ENCODE results near the gene BRDT.
A peak's percentile ranks its signal among the peaks of the same experiment; 100 is the strongest.
"Not testable (repeated sequence)": the region's sequence is repeated elsewhere in the genome, so short reads cannot be mapped to it uniquely, and the experiment has no call there.

BRDT gene

DNA sequence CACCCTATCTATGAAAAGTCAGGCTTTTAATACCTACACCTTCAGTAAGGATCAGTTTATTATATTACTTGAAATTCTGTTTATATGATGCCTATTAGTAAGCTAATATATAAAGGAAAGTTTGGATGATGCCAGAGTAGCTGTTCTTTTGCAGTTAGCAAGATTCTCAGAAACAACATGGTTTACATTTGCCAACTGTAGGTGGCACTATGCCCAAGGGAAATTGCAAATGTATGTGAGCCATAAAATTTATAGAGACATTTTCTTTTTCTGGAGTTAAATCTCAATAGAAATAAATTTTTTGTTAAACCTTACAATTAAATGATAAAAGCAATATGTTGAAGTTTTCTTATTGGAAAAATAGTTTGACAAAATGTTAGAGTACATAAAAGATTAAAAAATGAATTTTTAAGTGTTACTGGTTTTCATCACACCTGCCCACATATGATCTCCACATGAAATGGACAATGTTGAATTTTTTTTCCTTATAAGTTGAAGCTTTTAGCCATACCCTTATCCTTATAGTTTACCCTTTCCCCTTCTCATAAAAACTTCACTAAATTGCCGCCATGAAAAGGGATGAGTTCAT lies 48.5 kb downstream of the BRDT start:
- peak; percentile 99 for FAIRE-seq

DNA sequence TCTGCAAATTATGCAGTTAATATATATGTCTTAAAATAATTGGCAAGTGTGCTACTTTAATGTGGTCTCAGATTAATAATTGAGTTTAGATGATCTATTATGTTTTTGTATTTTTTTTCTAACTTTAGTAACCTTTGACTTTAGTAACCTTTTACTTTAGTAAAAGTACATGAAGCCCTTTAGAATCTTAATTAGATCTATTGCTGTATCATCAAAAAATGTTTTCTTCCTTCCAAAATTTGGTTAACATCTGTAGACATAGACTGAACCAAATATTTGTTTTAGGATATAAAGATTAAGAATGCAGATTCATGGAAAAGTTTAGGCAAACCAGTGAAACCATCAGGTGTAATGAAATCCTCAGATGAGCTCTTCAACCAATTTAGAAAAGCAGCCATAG lies 54.9 kb downstream of the BRDT start:
- FAIRE-seq = no peak

DNA sequence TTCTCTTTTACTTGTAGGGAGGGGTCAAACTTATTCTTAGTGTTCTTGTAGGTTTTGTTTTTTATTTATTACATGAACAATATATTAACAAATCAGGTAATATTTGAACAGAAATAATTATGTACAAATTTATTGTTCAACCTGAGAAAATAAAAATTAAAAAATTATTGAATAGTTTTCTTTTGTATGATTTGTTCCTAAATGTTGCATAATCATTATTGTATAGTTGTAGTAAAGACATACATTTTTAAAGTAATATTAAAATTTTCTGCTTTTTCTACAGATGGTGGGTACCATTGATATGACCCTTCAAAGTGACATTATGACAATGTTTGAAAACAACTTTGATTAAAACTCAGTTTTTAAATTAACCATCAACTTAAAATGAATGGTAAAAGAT lies 64.7 kb downstream of the BRDT start:
- peak; percentile 84 for FAIRE-seq

DNA sequence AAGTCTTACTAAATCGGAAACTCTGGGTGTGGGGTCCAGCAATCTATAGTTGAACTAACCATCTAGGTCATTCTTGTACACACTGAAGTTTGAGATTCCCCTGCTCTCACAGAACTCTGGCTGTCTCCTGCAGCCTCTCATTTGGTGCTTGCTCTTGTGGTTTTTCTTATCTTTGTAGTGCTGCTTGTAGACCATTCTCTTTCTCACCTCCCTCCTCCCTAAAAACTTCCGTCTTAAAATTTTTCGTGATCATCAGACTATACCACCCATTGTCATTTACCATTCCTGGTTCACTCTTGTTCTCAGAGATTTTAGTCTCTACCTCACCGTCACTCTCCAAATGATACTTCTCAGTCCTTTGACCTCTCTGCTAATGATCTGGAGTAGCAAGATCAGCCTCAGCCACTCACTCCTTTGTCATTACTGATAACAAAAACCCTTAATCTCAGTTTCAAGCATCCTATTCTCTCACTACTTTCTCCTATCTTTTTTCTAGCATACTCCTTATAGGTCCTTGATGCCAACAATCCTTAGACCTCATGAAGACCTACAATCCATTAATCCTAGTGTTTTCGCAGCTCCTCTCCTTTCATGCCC lies 67.6 kb downstream of the BRDT start:
- FAIRE-seq = no peak

DNA sequence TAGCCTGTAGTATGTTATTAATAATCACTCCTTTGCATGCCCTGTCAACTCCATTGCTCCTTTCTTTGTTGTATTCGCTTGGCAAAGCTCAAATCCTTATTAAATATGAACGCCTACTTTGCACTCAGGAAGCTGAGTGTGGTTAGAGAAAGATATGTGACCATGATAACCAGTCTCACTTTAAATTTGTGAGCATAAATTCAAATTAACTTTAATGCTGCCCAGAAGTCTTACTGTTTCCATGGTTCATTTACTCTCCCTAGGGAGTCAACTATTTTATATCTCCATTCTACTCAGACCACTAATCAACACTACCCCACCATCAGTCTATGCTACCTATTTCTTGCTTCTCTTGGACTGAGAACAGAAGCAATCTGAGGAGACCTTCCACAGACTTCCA lies 68.5 kb downstream of the BRDT start:
- FAIRE-seq = no peak

DNA sequence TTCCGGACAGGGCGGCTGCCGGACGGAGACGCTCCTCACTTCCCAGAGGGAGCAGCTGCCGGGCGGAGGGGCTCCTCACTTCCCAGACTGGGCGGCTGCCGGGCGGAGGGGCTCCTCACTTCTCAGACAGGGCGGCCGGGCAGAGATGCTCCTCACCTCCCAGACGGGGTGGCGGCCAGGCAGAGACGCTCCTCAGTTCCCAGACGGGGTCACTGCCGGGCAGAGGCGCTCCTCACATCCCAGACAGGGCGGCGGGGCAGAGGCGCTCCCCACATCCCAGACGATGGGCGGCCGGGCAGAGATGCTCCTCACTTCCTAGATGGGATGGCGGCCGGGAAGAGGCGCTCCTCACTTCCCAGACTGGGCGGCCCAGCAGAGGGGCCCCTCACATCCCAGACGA lies 76.8 kb downstream of the BRDT start:
- FAIRE-seq = not testable (repeated sequence)

DNA sequence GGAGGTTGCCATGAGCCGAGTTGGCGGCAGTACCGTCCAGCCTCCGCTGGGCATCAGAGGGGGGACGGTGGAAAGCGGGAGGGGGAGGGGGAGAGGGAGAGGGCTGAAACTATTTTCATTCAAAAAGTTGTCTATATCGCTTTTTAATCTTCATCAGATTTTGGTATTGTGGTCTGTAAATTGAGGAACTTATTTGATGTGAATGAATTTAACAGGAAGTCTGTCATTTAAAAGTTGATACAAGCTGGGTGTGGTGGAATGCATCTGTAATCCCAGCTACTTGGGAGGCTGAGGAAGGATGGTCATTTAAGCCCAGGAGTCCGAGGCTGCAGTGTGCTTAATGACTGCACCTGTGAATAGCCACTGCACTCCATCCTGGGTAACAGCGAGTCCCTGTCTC lies 77.6 kb downstream of the BRDT start:
- FAIRE-seq = no peak

DNA sequence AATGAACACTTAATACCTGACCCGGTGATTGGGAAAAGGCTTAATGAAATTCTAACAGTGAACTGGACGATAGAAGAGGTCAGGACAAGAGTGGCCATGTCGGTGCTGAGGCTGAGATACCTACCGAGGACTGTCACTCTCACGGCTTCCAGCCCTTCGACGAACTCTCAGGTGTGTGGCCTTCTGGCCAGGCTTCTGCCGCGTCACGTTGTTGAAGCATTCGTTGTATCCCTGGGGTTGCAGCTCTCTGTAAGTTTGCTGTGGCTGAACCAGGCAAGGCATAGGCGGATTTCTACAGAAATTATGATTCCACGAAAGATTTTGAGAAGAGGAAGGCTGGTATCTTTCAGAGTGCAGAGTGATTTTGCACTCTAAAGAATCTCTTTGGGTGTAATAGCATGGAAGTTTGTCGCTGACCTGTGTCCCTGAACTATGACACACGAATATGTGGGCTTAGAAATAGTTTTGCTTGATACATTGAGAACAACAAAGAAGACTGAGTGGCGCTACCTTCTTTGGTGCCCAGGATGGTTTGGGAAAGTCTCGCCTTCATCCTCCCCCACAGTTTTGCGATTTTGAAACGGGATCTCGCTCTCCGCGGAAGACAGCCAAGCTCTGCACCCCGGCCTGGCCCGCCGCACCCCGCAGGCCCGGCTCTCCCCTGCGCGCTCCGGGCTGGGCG lies 80.2 kb downstream of the BRDT start:
- FAIRE-seq = no peak

DNA sequence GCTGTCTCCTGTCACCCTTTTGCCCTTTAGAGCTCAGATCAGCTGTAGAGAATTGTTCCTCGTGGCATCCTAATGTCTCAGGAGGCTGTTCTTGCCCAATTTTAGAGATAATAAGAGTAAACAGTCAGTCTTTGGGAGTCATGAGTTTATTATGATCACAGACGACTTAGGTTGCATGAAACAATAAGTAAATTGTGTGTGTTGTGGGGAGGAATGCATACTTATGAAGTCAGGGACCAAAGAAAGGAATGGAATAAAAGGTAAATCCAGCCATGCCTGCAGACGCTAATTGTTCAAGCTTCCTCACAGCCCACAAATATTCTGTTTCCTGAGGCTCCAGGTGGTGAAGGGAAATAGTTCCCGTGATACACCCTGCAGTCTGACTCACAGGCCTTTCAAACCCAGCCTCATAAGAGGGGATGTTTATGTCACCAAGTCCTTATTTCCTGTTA lies 81.5 kb downstream of the BRDT start:
- peak; percentile 99 for FAIRE-seq

DNA sequence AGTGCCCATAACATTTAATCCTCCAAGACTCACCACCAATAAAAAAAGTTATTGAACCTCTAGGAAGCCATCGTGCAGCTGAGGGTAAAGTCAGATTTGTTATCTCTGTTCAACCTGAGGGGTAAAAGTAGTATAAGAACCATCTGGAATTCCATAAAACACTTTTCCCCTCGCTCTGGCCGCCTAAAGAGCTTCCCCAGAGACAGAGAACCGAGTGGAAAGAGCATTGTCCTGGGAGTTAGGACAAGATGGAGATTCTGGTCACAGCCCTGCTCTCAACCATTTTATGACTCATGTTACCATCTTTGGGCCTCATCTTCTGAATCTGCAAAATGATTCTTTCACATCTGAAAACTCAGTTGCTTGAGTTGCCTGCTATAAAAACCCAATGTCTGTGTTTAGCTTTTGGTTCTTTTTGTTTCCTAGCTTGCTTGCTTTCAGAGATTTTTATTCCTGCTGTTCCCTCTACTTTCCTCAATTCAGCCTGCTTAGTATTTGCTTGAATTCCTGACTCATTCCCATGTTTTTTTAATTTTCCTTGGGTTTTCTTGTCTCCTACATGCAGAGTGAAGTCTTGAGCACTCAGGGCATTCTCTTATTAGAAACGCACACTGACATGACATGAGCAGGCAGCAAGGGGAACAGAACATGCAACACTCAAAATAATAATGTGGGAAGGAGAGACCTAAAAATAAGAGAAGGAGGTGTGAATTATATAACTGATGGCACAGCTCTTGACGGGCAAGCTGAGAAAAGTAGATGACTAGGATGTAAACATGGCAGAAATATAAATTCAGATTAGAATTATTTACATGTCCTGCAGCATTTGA lies 82.3 kb downstream of the BRDT start:
- FAIRE-seq = peak; percentile 51

DNA sequence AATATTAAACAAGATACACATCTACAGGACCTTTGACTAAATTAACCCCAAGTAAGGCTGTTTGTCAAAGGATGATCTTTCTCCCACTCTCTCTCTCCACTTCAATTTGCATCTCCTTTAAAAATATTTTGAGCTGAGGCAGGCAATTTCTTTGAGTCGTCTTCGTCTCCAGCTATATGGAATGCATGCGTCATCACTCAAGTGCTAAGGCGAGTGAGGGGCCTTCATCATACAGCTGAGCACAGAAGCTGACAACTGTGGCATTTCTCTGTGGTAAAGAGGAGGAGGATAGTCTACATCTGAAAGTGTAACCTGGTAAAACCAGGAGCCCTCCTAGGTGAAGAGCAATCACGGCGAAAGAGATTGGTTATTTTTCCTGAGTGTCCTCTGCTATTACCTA lies 88.2 kb downstream of the BRDT start:
- no peak for FAIRE-seq

DNA sequence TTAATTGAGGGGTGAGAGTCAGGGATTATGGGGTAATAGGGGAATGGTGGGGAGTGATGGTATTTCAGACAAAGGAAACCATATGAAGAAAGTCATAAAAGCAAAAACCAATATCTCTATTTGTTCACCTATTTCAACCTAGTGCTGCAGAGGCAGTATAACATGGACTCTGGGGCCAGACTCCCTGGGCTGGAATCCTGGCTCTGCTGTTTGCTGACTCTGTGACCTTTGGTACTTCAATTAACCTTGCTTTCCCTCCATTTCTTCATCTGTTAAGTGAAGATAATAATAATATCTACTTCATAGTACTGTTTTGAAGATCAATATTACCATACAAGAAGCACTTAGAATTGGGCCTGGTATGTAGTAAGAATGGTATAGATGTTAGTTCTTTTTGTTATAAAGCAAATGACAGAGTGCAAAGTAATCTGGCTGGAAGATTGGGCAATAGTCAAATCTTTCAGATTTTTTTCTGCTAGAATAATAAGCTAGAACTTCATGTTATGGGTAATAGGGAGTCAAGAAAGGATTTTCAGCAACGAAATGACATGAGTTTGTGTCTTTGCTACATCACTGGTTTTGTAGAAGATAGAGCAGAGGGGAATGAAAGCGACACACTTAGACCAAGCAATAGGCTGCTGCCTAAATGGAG lies 89.6 kb downstream of the BRDT start:
- no peak for FAIRE-seq

DNA sequence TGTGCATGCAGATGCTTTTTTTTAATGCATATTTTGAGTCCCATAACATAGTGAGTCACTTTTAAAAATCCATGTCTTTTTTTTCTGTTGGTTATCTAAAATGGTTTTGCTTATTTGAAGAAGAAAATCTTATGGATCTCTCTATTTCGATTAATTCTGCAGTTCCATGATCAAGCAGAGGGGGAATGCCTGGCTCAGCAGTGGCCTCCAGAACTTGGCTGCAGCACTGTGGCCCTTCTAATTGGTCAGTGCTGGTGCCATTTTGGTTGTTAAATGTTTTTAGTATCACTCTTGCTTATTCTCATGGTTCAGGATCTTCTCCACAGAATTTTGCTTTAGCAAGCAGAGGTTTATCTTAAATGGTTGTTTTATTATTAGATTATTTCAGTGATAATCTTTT lies 91.8 kb downstream of the BRDT start:
- FAIRE-seq = no peak

DNA sequence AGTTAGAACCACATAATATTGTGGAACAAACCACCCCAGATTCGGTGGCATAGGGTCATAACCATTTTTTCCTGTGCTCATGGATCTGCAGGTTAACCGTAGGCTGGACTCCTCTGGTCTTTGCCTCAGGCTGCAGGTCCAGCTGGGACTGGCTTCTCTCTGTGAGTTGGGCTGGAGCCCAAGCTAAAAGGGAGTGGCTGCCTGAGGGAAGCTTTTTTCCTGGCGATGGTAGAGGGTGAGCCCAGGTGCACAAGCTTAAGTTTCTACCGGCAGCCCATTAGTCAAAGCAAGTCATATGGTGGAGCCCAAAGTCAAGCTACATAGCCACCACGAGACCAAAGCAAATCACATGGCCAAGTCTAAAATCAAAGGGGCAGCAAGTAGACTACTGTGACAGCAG lies 94.4 kb downstream of the BRDT start:
- no peak for FAIRE-seq

DNA sequence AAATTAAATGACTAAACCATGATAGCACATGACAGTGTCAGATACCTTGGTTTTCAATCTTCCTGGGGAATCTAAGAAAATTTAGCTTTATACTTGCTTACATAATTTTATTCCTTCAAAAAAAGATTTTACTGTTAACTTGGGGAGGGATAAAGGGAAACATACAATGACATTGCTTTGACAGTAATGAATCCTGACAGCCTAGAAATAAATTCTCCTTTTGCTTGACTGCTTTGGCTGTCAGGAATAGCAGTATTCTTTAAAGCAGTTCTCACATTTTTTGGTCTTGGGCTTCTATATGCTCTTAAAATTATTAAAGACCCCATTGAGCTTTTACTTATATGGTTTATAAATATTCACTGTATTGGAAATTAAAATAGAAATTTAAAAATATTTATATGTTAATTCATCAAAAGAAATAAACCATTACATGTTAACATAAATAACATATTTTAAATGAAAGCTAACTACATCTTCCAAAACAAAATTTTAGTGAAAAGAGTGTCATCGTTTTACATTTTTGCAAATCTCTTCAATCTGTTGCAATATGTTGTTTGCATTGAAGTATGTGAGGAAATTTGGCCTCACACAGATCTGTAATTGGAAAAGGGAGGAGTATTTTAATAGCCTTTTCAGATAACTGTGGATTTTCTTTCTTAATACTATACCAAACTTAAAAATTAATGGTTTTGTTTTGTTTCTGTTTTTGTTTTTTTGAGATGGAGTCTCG lies 96.7 kb downstream of the BRDT start:
- peak; percentile 76 for FAIRE-seq

DNA sequence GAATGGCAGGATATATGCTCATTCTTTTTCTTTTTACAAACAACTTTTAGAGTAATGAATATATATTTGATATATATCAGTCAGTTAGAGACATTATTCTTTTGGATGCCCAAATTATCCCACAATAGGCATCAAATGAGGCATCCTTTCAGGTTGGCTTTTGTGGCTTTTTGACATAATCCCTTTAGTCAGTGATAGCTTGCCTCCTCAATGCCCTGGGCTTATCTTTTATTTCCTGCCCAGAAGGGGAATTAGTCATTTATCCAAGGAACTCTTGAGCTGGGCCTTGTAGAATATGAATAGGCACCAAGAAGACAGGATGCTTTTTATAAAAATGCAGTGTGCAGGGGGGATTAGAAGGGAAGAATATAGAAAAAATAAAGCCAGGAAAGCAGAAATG lies 102.7 kb downstream of the BRDT start:
- FAIRE-seq = no peak

Measured in G401.6 (cell line).